Nephron progenitor cell (in vitro differentiated cells): Measurements from ENCODE around the gene HHEX.
"Not testable (repeated sequence)": the region's sequence is repeated elsewhere in the genome, so short reads cannot be mapped to it uniquely, and the experiment has no call there.

Experiments
- DNase-seq: peaks from one replicate; pipeline ENCODE4 v3.0.0; 2021
- H3K27ac Mint-ChIP-seq: 2 replicates; pipeline ENCODE4 v1.8.0; 2021; ENCODE audit warnings: mild to moderate bottlenecking, moderate library complexity, mixed read lengths
- H3K27me3 Mint-ChIP-seq: 2 replicates; pipeline ENCODE4 v1.8.0; 2021; ENCODE audit warnings: mild to moderate bottlenecking, low read depth, mixed read lengths; ENCODE audit not compliant: poor library complexity
- H3K36me3 Mint-ChIP-seq: 2 replicates; pipeline ENCODE4 v1.8.0; 2021; ENCODE audit warnings: low read depth, mixed read lengths
- H3K4me1 Mint-ChIP-seq: 2 replicates; pipeline ENCODE4 v1.8.0; 2021; ENCODE audit warnings: mixed read lengths
- H3K4me3 Mint-ChIP-seq: 2 replicates; pipeline ENCODE4 v1.8.0; 2021; ENCODE audit warnings: mild to moderate bottlenecking, moderate library complexity, mixed read lengths
- H3K9me3 Mint-ChIP-seq: 2 replicates; pipeline ENCODE4 v1.8.0; 2021; ENCODE audit warnings: mild to moderate bottlenecking, moderate library complexity, mixed read lengths
- CTCF ChIP-seq: fragments of 200-600 bp; sonication (generic); IDR thresholded peaks from 2 replicates; pipeline ENCODE4 v1.5.0; 2021; ENCODE audit warnings: antibody characterized with exemption

Gene HHEX

GRCh38 chr10:92734301-92734700, 44.5 kb downstream of the HHEX start:
- Mint-ChIP-seq H3K27me3 (peaks cover 12% of the 10 kb centered on the region), H3K4me3 (no peak overlapping the region), H3K36me3 (no peaks in the 10 kb centered on the region), H3K4me1 (no peaks in the 10 kb centered on the region), H3K27ac (no peak overlapping the region), H3K9me3 (no peaks in the 10 kb centered on the region)
- DNase-seq, result no peak
- TF ChIP-seq CTCF, result no peak

GRCh38 chr10:92735938-92736337, 46.2 kb downstream of the HHEX start:
- no peaks in the 10 kb centered on the region for H3K9me3 Mint-ChIP-seq
- DNase-seq, result no peak
- no peak overlapping the region for H3K27ac Mint-ChIP-seq
- no peaks in the 10 kb centered on the region for H3K4me1 Mint-ChIP-seq
- H3K27me3 Mint-ChIP-seq, result peaks cover 17% of the 10 kb centered on the region
- no peaks in the 10 kb centered on the region for H3K36me3 Mint-ChIP-seq
- H3K4me3 Mint-ChIP-seq, result no peak overlapping the region
- no peak for TF ChIP-seq CTCF

GRCh38 chr10:92737484-92737883, 47.7 kb downstream of the HHEX start:
- Mint-ChIP-seq H3K36me3 (no peaks in the 10 kb centered on the region), H3K27ac (no peak overlapping the region), H3K27me3 (peaks cover 26% of the 10 kb centered on the region), H3K9me3 (no peaks in the 10 kb centered on the region), H3K4me3 (no peak overlapping the region), H3K4me1 (no peaks in the 10 kb centered on the region)
- no peak for DNase-seq
- TF ChIP-seq CTCF, result no peak

- H3K4me3 Mint-ChIP-seq, result no peak overlapping the region
- no peaks in the 10 kb centered on the region for H3K4me1 Mint-ChIP-seq
- no peaks in the 10 kb centered on the region for H3K36me3 Mint-ChIP-seq
- H3K9me3 Mint-ChIP-seq, result no peaks in the 10 kb centered on the region
- H3K27me3 Mint-ChIP-seq, result peaks cover 21% of the 10 kb centered on the region
- DNase-seq, result no peak
- no peak for TF ChIP-seq CTCF
- no peak overlapping the region for H3K27ac Mint-ChIP-seq
Measured at GRCh38 chr10:92740762-92741161, 51.0 kb downstream of the HHEX start.

- peaks cover 20% of the 10 kb centered on the region for H3K27me3 Mint-ChIP-seq
- DNase-seq, H3K36me3 Mint-ChIP-seq, H3K4me3 Mint-ChIP-seq, H3K27ac Mint-ChIP-seq, H3K4me1 Mint-ChIP-seq, H3K9me3 Mint-ChIP-seq: not testable (repeated sequence)
Measured at GRCh38 chr10:92741741-92742140, 52.0 kb downstream of the HHEX start.

GRCh38 chr10:92742331-92743228, 52.8 kb downstream of the HHEX start:
- Mint-ChIP-seq H3K4me1 (no peaks in the 10 kb centered on the region), H3K9me3 (no peaks in the 10 kb centered on the region), H3K36me3 (no peaks in the 10 kb centered on the region), H3K27me3 (peaks cover 24% of the 10 kb centered on the region), H3K4me3 (no peak overlapping the region), H3K27ac (no peak overlapping the region)
- DNase-seq, result no peak
- TF ChIP-seq CTCF, result no peak
